GM23338 (cell line): Measurements from ENCODE around the gene GPHN. TPM values are rescaled to one million over a fixed set of nuclear protein-coding genes. Genes with fewer than 3 reads are reported as not detected.

ENCODE experiments used
- ATAC-seq: fragments of 200-7000 bp; cut with Tn5 transposase; 3 replicates; pipeline ENCODE4 v1.9.1; 2020
- DNase-seq: peaks from one replicate; pipeline ENCODE4 v3.0.0-alpha.2; 2015; ENCODE audit warnings: low spot score
- H2AFZ ChIP-seq: fragments of 200-600 bp; sonication (generic); 2 replicates; pipeline ENCODE4 v1.8.0; 2016; ENCODE audit warnings: antibody characterized with exemption, mild to moderate bottlenecking, moderate library complexity
- H3F3A ChIP-seq: fragments of 200-600 bp; sonication (generic); replicated peaks from 2 replicates; pipeline ENCODE4 v1.8.0; 2017; ENCODE audit warnings: antibody characterized with exemption, mixed run types, low read depth
- H3K27ac ChIP-seq: fragments of 200-600 bp; sonication (generic); 2 replicates; pipeline ENCODE4 v1.6.1; 2016; ENCODE audit warnings: low read depth
- H3K27me3 ChIP-seq: fragments of 200-600 bp; sonication (generic); 2 replicates; pipeline ENCODE4 v1.8.0; 2016; ENCODE audit warnings: mild to moderate bottlenecking, mixed run types, moderate library complexity; ENCODE audit not compliant: insufficient read depth
- H3K36me3 ChIP-seq: fragments of 200-600 bp; sonication (generic); 2 replicates; pipeline ENCODE4 v1.8.0; 2016; ENCODE audit warnings: mild to moderate bottlenecking; ENCODE audit not compliant: insufficient read depth
- H3K4me1 ChIP-seq: fragments of 200-600 bp; sonication (generic); 2 replicates; pipeline ENCODE4 v1.8.0; 2016; ENCODE audit warnings: mild to moderate bottlenecking, moderate library complexity; ENCODE audit not compliant: insufficient read depth
- H3K4me2 ChIP-seq: fragments of 200-600 bp; sonication (generic); 2 replicates; pipeline ENCODE4 v1.7.1; 2017; ENCODE audit warnings: mixed run types
- H3K4me3 ChIP-seq: fragments of 200-600 bp; sonication (generic); 2 replicates; pipeline ENCODE4 v1.6.1; 2016; ENCODE audit warnings: mixed run types
- H3K79me2 ChIP-seq: fragments of 200-600 bp; sonication (generic); replicated peaks from 2 replicates; pipeline ENCODE4 v1.8.0; 2017; ENCODE audit warnings: mild to moderate bottlenecking; ENCODE audit not compliant: insufficient read depth
- H3K9me2 ChIP-seq: fragments of 200-600 bp; sonication (generic); 2 replicates; pipeline ENCODE4 v1.8.0; 2017; ENCODE audit not compliant: insufficient read depth
- H4K20me1 ChIP-seq: fragments of 200-600 bp; sonication (generic); replicated peaks from 2 replicates; pipeline ENCODE4 v1.8.0; 2017; ENCODE audit warnings: mild to moderate bottlenecking; ENCODE audit not compliant: insufficient read depth
- H3K27ac Mint-ChIP-seq: 2 replicates; pipeline ENCODE4 v1.8.0; 2020; ENCODE audit warnings: inconsistent platforms, mild to moderate bottlenecking, moderate library complexity, mixed read lengths
- H3K27me3 Mint-ChIP-seq: 3 replicates; pipeline ENCODE4 v1.8.0; 2022; ENCODE audit warnings: low read depth, mild to moderate bottlenecking, moderate library complexity, mixed read lengths, inconsistent platforms; ENCODE audit not compliant: insufficient read depth, poor library complexity
- H3K36me3 Mint-ChIP-seq: 3 replicates; pipeline ENCODE4 v1.8.0; 2021; ENCODE audit warnings: low read depth, mild to moderate bottlenecking, inconsistent platforms, moderate library complexity, mixed read lengths
- H3K4me1 Mint-ChIP-seq: 3 replicates; pipeline ENCODE4 v1.8.0; 2020; ENCODE audit warnings: mild to moderate bottlenecking, inconsistent platforms, mixed read lengths
- H3K4me3 Mint-ChIP-seq: 3 replicates; pipeline ENCODE4 v1.8.0; 2021; ENCODE audit warnings: moderate library complexity, mild to moderate bottlenecking, inconsistent platforms, mixed read lengths
- H3K9me3 Mint-ChIP-seq: 3 replicates; pipeline ENCODE4 v1.8.0; 2020; ENCODE audit warnings: moderate library complexity, mild to moderate bottlenecking, inconsistent platforms, mixed read lengths
- CREB1 ChIP-seq: fragments of 250-450 bp; sonication (Bioruptor Pico); IDR thresholded peaks from 2 replicates; pipeline ENCODE4 v1.5.0; 2020; ENCODE audit warnings: low read depth, mild to moderate bottlenecking, moderate library complexity
- ETS1 ChIP-seq: IDR thresholded peaks from 2 replicates; pipeline ENCODE4 v1.6.1; 2016; ENCODE audit warnings: antibody characterized with exemption
- EZH2 ChIP-seq: fragments of 200-600 bp; sonication (generic); IDR thresholded peaks from one replicate; pipeline ENCODE4 v1.8.0; 2017; ENCODE audit warnings: antibody characterized with exemption, mild to moderate bottlenecking, low read depth; ENCODE audit not compliant: unreplicated experiment
- JUNB ChIP-seq: IDR thresholded peaks from one replicate; pipeline ENCODE4 v1.6.1; 2016; ENCODE audit warnings: antibody characterized with exemption; ENCODE audit not compliant: unreplicated experiment
- POLR2AphosphoS5 ChIP-seq: IDR thresholded peaks from 2 replicates; pipeline ENCODE4 v1.6.1; 2016; ENCODE audit warnings: antibody characterized with exemption, low read depth
- REST ChIP-seq: IDR thresholded peaks from one replicate; pipeline ENCODE4 v1.6.1; 2018; ENCODE audit warnings: antibody characterized with exemption; ENCODE audit not compliant: unreplicated experiment
- STAT1 ChIP-seq: IDR thresholded peaks from one replicate; pipeline ENCODE4 v1.6.1; 2016; ENCODE audit warnings: antibody characterized with exemption; ENCODE audit not compliant: unreplicated experiment
- ZNF331 ChIP-seq: fragments of 250-450 bp; sonication (Bioruptor Pico); IDR thresholded peaks from 2 replicates; pipeline ENCODE4 v1.5.0; 2020; ENCODE audit warnings: low read depth, mild to moderate bottlenecking, moderate library complexity
- polyA plus RNA-seq: library from polyadenylated mRNA; unstranded; fragments of >200 nt; fragmentation: Nextera tagmentation; extraction: Ambion mirVana; gene quantifications from 2 replicates; pipeline ENCODE4 v1.2.1, GENCODE V29; 2016
- total RNA-seq: library from RNA; depleted of rRNA; stranded (reverse); fragments of >200 nt; shearing (Covaris generic); gene quantifications from 2 replicates; pipeline ENCODE4 v1.2.3, GENCODE V29; 2014
- TF ChIP-seq, protein P1 (sequence below), 2 experiments: fragments of 200-600 bp in 1 of 2; sonication (generic) in 1 of 2; conservative IDR thresholded peaks; 2 replicates each; pipeline versions ENCODE4 v1.5.1 to v1.6.1; 2016 to 2017; ENCODE audit warnings: antibody characterized with exemption in 2 of 2, low read depth in 2 of 2, mild to moderate bottlenecking in 2 of 2, moderate library complexity in 1 of 2

Gene GPHN
- total and polyA plus RNA-seq, 2 experiments from 2014 or later = 17.6 to 20.6 TPM

DNA sequence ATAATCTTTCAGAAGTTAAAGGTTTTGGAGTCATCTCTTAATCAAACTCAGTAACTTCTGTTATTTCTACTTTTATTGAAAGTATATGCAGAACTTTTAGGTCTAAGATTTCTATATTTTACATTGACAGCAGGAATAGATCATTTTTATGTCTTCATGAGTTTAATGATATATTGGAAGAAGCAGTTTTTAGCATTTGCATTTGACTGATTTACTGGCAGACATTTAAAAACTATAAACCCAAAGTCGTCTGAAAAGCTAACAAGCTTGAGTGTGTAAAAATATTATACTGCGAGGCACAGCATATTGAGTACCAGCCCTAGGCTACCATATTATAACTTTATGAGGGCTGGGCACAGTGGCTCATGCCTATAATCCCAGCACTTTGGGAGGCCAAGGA lies 467.3 kb downstream of the GPHN start:
- H3K36me3 Mint-ChIP-seq = no peaks in the 10 kb centered on the region
- H3K27ac Mint-ChIP-seq = no peak overlapping the region
- no peak overlapping the region for H3K4me3 Mint-ChIP-seq
- Histone ChIP-seq H3K79me2 (no peaks in the 10 kb centered on the region), H4K20me1 (no peaks in the 10 kb centered on the region), H3K9me2 (no peaks in the 10 kb centered on the region), H3K27ac (no peak overlapping the region), H3K4me3 (no peak overlapping the region), H3K4me2 (no peak overlapping the region), H3K27me3 (no peaks in the 10 kb centered on the region), H3F3A (no peaks in the 10 kb centered on the region), H3K36me3 (no peaks in the 10 kb centered on the region), H2AFZ (no peak overlapping the region), H3K4me1 (no peaks in the 10 kb centered on the region)
- H3K27me3 Mint-ChIP-seq = no peaks in the 10 kb centered on the region
- TF ChIP-seq ETS1 (no peak), REST (no peak), ZNF331 (CRISPR knock-in tag) (no peak), POLR2AphosphoS5 (no peak), EZH2 (no peak), JUNB (no peak), STAT1 (no peak), CREB1 (no peak)
- TF ChIP-seq, protein P1, sequence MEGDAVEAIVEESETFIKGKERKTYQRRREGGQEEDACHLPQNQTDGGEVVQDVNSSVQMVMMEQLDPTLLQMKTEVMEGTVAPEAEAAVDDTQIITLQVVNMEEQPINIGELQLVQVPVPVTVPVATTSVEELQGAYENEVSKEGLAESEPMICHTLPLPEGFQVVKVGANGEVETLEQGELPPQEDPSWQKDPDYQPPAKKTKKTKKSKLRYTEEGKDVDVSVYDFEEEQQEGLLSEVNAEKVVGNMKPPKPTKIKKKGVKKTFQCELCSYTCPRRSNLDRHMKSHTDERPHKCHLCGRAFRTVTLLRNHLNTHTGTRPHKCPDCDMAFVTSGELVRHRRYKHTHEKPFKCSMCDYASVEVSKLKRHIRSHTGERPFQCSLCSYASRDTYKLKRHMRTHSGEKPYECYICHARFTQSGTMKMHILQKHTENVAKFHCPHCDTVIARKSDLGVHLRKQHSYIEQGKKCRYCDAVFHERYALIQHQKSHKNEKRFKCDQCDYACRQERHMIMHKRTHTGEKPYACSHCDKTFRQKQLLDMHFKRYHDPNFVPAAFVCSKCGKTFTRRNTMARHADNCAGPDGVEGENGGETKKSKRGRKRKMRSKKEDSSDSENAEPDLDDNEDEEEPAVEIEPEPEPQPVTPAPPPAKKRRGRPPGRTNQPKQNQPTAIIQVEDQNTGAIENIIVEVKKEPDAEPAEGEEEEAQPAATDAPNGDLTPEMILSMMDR (conservative IDR thresholded peaks at IDR 0.05; ENCODE audit: low read depth in 2 of 2) = no peak
- no peaks in the 10 kb centered on the region for H3K4me1 Mint-ChIP-seq
- no peak for ATAC-seq
- no peak for DNase-seq
- no peaks in the 10 kb centered on the region for H3K9me3 Mint-ChIP-seq
